Measurements from ENCODE around the gene SFN. TPM values are rescaled to one million over a fixed set of nuclear protein-coding genes. Genes with fewer than 3 reads are reported as not detected.
"Not testable (repeated sequence)": the region's sequence is repeated elsewhere in the genome, so short reads cannot be mapped to it uniquely, and the experiment has no call there.

The SFN gene
- total RNA-seq, 1 donor from 2014 or later: 0.21 TPM

DNA sequence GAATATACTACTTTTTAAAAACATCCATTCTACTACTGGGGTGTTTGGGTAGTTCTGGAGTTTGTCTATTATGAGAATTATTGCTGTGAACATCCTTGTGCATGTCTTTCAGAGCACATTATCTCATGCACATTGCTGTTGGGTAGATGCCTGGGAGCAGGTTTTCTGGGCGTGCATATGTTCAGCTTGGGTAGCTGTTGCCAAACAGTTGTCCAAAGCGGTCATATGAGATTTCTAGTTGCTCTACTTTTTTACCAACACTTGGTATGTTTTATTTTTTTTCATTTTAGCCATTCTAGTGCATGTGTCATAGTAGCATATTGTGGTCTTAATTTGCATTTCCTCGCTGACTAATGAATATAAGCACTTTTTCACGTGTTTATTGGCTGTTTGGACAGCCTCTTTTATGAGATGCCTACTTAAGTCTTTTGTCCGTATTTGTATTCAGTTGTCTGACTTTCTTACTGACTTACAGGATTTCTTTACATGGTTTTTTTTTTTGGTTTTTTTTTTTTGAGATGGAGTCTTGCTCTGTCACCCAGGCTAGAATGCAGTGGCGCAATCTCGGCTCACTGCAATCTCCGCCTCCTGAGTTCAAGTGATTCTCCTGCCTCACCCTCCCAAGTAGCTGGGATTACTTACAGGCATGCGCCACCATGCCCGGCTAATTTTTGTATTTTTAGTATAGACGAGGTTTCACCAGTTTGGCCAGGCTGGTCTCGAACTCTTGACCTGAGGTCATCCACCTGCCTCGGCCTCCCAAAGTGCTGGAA is 18.3 kb upstream of the SFN start:
- no peak overlapping the region for H2AFZ ChIP-seq (replicated peaks)
- no peaks in the 10 kb centered on the region for H3F3A ChIP-seq (ENCODE audit: low read depth)
- no peaks in the 10 kb centered on the region for H3K27me3 ChIP-seq
- H3K27ac ChIP-seq: no peak overlapping the region
- Mint-ChIP-seq H3K27me3 (ENCODE audit: insufficient read depth, low read depth) (no peaks in the 10 kb centered on the region), H3K9me3 (no peaks in the 10 kb centered on the region), H3K36me3 (peaks cover 15% of the 10 kb centered on the region), H3K27ac (no peak overlapping the region), H3K4me1 (no peaks in the 10 kb centered on the region), H3K4me3 (no peak overlapping the region)
- H3K4me2 ChIP-seq: no peak overlapping the region
- no peak overlapping the region for H3K4me3 ChIP-seq
- no peaks in the 10 kb centered on the region for H4K20me1 ChIP-seq (ENCODE audit: low read depth)
- no peaks in the 10 kb centered on the region for H3K4me1 ChIP-seq
- H3K9ac ChIP-seq: no peak overlapping the region
- TF ChIP-seq CTCF (IDR thresholded peaks at IDR 0.05) (no peak), EZH2phosphoT487 (IDR thresholded peaks at IDR 0.05) (no peak), EZH2 (IDR thresholded peaks at IDR 0.05) (no peak)
- no peaks in the 10 kb centered on the region for H3K36me3 ChIP-seq
- no peak for DNase-seq (ENCODE audit: low spot score)
- no peaks in the 10 kb centered on the region for H3K79me2 ChIP-seq (ENCODE audit: low read depth)
- H3K9me3 ChIP-seq (ENCODE audit: low read depth): no peaks in the 10 kb centered on the region

GRCh38 chr1:26847826-26848225 is 15.1 kb upstream of the SFN start:
- H3K9me3 ChIP-seq (ENCODE audit: low read depth); H3K9ac ChIP-seq; H4K20me1 ChIP-seq (ENCODE audit: low read depth); H3K36me3 ChIP-seq; H3K27ac ChIP-seq; H3K4me3 ChIP-seq; H3F3A ChIP-seq (ENCODE audit: low read depth); H3K27me3 Mint-ChIP-seq (ENCODE audit: insufficient read depth, low read depth); H3K79me2 ChIP-seq (ENCODE audit: low read depth); H3K9me3 Mint-ChIP-seq; H3K4me1 ChIP-seq; H2AFZ ChIP-seq (replicated peaks); H3K4me1 Mint-ChIP-seq; DNase-seq (ENCODE audit: low spot score); H3K4me3 Mint-ChIP-seq; H3K27ac Mint-ChIP-seq; H3K27me3 ChIP-seq; H3K4me2 ChIP-seq: not testable (repeated sequence)
- H3K36me3 Mint-ChIP-seq: peaks cover 12% of the 10 kb centered on the region

DNA sequence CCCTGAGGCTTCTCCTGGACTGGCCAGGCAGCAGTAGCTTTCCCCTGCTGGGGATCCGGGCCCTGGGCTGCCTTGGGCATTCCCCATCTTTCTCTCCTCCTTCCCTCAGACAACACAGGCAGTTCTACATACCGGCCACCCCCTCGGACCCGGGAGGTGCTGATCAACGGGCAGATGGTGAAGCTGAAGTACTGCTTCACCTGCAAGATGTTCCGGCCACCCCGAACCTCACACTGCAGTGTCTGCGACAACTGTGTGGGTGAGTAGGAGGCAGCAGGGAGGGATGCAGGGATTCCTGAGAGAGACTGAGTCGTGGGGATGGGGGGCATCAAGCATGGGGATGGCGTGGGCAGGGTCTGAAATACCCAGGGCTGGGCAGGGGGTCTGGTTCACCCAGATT is 14.4 kb upstream of the SFN start:
- Histone ChIP-seq H3F3A (ENCODE audit: low read depth) (no peaks in the 10 kb centered on the region), H4K20me1 (ENCODE audit: low read depth) (no peaks in the 10 kb centered on the region), H3K4me3 (no peak overlapping the region), H3K4me2 (no peak overlapping the region), H3K36me3 (no peaks in the 10 kb centered on the region), H3K27me3 (no peaks in the 10 kb centered on the region), H2AFZ (replicated peaks) (no peak overlapping the region), H3K79me2 (ENCODE audit: low read depth) (no peaks in the 10 kb centered on the region), H3K4me1 (no peaks in the 10 kb centered on the region), H3K27ac (no peak overlapping the region), H3K9ac (no peak overlapping the region), H3K9me3 (ENCODE audit: low read depth) (no peaks in the 10 kb centered on the region)
- no peak for DNase-seq (ENCODE audit: low spot score)
- no peak overlapping the region for H3K27ac Mint-ChIP-seq
- H3K27me3 Mint-ChIP-seq (ENCODE audit: insufficient read depth, low read depth): peaks cover 3% of the 10 kb centered on the region
- no peaks in the 10 kb centered on the region for H3K9me3 Mint-ChIP-seq
- no peak for TF ChIP-seq EZH2 (IDR thresholded peaks at IDR 0.05)
- no peak for TF ChIP-seq CTCF (IDR thresholded peaks at IDR 0.05)
- no peak for TF ChIP-seq EZH2phosphoT487 (IDR thresholded peaks at IDR 0.05)
- no peak overlapping the region for H3K4me3 Mint-ChIP-seq
- H3K4me1 Mint-ChIP-seq: no peaks in the 10 kb centered on the region
- H3K36me3 Mint-ChIP-seq: peaks cover 13% of the 10 kb centered on the region

GRCh38 chr1:26848941-26849774 is 13.8 kb upstream of the SFN start:
- no peak overlapping the region for H3K27ac Mint-ChIP-seq
- Histone ChIP-seq H3K27ac (no peak overlapping the region), H3K9ac (no peak overlapping the region), H2AFZ (replicated peaks) (no peak overlapping the region), H3K79me2 (ENCODE audit: low read depth) (no peaks in the 10 kb centered on the region), H3K4me2 (no peak overlapping the region), H3F3A (ENCODE audit: low read depth) (no peaks in the 10 kb centered on the region), H3K4me3 (no peak overlapping the region), H3K36me3 (no peaks in the 10 kb centered on the region), H3K27me3 (no peaks in the 10 kb centered on the region), H4K20me1 (ENCODE audit: low read depth) (no peaks in the 10 kb centered on the region), H3K4me1 (no peaks in the 10 kb centered on the region), H3K9me3 (ENCODE audit: low read depth) (no peaks in the 10 kb centered on the region)
- no peak for DNase-seq (ENCODE audit: low spot score)
- H3K9me3 Mint-ChIP-seq: no peaks in the 10 kb centered on the region
- no peak for TF ChIP-seq EZH2 (IDR thresholded peaks at IDR 0.05)
- TF ChIP-seq EZH2phosphoT487 (IDR thresholded peaks at IDR 0.05): no peak
- TF ChIP-seq CTCF (IDR thresholded peaks at IDR 0.05): no peak
- H3K27me3 Mint-ChIP-seq (ENCODE audit: insufficient read depth, low read depth): peaks cover 3% of the 10 kb centered on the region
- H3K36me3 Mint-ChIP-seq: peaks cover 17% of the 10 kb centered on the region
- no peak overlapping the region for H3K4me3 Mint-ChIP-seq
- no peaks in the 10 kb centered on the region for H3K4me1 Mint-ChIP-seq

Data from neural progenitor cell (in vitro differentiated cells).